GM18907 (cell line): ENCODE measurements around the gene HAVCR2.
"Not testable (repeated sequence)": the region's sequence is repeated elsewhere in the genome, so short reads cannot be mapped to it uniquely, and the experiment has no call there.

ENCODE experiments used
- ATAC-seq: cut with Tn5 transposase; IDR thresholded peaks from one replicate; pipeline ENCODE4 v1.9.1; 2021; ENCODE audit warnings: mild to moderate bottlenecking, moderate library complexity; ENCODE audit not compliant: unreplicated experiment

HAVCR2 gene

DNA sequence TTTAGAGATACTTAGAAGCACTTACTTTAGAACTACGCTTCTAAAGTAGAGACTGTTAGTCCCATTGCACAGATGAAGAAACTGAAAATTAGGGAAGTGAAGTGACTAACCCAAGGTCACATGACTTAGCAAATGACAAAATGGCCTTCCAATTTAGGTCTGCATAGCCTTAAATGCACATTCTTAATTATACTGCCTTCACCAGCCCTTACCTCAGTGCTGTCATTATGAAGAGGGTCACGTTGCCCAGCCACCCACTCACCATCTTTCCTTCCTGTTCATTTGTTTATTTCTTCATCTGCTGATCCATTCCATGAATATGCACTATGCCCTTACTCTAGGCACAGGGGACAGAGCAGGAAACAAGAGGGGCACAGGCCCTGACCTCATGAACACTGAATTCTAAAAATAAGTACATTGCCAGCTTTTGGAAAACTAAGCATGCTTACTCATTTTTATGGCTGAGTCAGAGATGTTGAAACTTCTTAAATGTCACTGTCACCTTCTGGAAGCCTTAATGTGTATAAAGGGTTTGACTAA is 8.6 kb downstream of the HAVCR2 start:
- peak; percentile 43 for ATAC-seq

DNA sequence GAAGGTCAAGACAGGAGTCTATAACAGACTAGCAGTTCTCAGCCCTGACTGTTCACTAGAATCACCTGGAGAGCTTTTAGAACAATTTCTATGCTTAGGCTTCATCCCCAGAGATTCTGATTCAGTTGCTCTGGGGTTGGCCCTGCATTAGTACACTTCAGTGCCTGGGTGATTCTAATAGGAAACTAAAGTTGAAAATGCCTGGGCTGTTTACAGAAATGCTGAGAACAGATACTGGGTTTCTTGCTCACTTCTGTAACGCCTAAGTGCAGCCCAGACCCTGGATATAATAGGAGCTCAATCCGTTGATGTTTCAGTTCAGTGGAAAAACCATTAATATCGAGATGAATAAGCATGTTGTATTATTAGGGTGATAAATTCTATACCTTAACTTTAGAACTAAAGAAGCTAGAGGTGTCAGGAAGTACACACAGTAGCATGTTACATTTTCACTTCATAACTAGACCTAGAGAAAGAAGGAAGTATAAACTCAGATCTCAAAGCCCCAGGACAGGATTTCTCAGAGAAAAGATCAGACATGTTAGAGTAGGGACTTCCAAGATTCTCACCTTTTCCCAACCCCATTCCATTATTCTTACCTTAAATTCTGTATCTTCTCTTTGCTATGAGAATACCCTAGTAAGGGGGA is 20.4 kb downstream of the HAVCR2 start:
- ATAC-seq: peak; percentile 76

DNA sequence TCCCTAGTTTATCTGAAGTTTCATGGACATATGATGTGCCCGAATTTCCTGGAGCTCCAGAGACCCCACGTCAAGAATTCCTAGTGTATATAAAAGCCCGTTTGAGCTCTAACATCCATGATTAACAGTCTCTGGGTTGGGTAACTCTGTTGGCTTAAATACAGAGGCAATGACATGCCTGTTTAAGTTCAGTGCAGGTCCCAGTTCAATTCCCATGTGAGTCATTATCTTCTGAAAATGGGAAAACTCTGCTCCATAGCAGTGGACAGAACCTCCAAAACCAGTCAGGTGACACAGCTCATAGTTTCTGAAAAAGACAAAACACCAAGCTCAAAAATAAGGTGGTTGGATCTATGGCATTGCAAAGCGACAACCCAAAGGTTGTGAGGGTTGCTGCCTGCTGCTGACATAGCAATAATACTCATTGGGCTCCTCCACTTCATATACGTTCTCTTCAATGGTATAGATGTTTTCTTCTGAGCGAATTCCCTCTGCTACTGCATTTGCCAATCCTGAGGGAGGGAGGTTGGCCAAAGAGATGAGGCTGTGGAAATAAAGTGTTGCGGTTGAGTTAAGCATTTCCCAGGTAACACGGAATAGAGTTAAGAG is 22.0 kb downstream of the HAVCR2 start:
- no peak for ATAC-seq

DNA sequence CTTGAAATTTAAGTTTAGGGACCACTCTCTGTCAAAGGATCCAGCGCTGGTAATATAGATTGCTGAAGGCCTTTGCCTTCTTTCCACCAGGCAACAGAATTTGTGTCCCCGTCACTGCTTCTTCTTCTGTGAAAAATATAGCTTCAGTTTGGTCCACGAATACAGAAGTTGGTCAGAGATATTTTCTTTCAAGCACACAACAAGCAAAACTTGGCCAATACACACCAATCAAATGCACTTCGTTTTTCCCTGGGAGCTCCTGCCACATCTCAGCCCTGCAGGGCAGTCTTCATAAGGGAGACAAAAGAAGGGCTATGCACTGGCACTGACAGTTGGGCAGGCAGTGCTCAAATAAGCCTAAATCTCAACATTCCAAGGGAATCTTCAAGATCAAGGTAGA is 22.9 kb downstream of the HAVCR2 start:
- no peak for ATAC-seq

DNA sequence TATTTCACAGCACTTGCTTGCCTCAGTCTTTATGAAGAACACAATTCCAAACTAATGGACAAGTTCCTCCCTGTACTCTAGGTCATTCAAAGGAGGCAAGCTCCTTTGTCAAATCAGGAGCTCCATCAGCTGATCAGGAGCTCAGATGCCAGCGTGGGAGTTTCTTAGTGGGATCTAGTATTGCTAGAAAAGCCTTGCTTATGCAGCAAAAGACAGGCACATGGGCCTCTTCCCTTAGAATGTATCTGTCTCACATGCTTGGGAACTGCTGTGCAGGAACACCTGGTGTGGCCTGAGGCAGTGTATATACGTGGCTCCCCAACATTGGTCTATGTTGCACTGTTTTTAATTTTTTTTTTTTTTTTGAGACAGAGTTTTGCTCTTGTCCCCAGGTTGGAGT is 28.6 kb downstream of the HAVCR2 start:
- no peak for ATAC-seq

DNA sequence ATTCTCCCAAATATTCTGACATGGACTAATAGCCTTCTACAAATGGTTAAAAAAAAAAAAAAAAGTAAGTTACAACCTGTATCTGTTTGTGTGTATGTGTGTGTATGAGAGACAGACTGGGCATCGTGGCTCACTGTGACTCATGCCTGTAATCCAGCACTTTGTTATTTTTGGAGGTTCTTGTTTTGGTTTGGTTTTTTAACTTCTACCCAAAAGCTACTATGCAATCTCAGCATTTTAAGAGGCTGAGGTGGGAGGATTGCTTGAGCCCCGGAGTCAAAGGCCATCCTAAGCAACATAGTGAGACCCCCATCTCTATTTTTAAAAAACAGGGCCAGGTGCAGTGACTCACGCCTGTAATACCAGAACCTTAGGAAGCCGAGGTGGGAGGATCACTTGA is 32.3 kb downstream of the HAVCR2 start:
- no peak for ATAC-seq

DNA sequence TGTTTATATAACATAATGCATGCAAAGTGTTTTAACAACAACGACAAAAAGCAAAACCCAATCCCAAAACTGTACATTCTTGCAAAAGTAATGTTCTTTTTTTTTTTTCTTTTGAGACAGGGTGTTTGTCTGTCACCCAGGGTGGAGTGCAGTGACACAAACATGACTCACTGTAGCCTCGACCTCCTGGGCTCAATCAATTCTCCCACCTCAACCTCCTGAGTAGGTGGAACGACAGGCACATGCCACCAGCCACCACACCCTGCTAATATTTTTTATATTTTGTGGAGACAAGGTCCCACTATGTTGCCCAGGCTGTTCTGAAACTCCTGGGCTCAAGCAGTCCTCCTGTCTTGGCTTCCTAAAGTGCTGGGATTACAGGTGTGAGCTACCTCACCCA is 36.3 kb downstream of the HAVCR2 start:
- no peak for ATAC-seq

DNA sequence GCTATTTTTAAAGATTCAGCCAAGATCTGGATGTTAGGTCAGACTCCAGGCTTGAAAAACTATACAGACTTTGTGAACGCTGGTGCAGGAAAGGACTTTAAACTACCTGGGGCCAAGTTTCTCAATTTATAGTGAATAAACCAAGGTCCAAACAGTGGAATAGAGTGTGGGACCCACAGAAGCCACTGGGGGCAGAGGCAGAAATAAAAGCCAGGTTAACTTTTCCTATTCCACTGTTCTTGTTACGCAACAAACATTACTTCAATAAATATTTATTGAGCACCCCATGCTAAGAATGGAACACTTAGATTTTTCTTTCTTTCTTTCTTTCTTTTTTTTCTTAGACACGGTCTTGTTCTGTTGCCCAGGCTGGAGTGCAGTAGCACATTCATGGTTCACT is 38.9 kb downstream of the HAVCR2 start:
- ATAC-seq: no peak

DNA sequence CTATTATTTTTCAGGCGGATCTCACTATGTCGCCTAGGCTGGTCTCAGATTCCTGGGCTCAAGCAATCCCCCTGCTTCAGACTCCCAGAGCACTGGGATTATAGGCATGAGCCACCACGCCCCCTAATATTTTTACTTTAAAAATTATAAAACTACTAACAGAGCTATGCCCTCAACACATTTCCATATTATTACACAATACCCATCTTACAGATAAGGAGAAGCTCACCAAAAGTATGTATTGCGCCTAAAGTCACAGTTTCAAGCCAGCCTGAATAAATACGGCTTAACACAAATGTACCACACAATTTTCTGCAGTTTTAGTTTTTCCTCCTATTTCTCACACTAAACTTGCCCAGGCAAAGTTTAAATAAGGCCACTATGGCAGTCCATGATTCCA is 40.1 kb downstream of the HAVCR2 start:
- ATAC-seq: no peak

DNA sequence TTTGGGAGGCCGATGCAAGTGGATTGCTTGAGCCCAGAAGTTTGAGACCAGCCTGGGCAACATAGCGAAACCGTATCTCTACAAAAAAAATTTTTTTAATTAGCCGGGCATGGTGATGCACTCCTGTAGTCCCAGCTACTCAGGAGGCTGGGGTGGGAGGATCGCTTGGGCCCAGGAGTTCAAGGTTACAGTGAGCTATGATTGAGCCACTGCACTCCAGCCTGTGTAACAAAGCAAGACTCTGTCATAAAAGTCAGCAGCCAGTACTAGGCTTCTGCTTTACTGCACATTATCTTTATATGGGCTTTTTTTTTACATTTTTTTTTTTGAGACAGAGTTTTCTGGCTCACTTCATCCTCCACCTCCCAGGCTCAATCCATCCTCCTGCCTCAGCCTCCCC is 40.5 kb downstream of the HAVCR2 start:
- ATAC-seq: no peak

DNA sequence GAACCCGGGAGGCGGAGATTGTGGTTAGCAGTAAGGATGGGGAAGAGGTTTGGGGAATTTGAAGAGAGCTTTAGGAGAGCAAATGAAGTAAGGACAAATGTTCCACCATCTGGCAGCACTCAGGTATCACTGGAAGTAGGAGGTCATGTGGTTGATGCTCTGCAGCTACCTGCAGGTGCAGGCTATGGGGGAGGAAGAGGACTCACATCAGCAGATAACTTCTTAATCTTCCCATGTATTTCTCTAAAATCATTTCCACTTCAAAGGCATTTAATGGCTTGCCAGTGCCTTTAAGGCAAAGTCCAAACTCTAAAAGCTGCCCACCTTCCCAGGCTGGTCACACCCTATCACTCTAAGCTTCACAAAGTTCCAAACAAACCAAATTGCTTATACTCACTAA is 41.8 kb downstream of the HAVCR2 start:
- no peak for ATAC-seq

DNA sequence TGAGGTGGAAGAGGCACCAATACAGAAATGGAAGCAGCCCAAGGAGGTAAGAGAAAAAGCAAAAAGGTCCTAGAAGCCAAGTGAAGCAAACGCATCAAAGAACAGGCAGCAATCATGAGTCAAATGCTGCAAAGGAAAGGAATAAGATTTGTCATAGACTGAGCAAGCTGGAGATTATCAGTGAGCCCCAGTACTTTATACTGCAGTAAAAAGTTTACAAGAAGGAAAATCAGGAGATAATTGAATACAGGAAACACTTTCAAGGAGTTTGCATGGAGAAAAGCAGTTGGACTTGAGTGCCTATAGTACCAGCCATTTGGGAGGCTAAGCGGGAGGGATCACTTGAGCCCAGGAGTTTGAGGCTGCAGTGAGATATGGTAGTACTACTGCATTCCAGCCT is 42.8 kb downstream of the HAVCR2 start:
- no peak for ATAC-seq

DNA sequence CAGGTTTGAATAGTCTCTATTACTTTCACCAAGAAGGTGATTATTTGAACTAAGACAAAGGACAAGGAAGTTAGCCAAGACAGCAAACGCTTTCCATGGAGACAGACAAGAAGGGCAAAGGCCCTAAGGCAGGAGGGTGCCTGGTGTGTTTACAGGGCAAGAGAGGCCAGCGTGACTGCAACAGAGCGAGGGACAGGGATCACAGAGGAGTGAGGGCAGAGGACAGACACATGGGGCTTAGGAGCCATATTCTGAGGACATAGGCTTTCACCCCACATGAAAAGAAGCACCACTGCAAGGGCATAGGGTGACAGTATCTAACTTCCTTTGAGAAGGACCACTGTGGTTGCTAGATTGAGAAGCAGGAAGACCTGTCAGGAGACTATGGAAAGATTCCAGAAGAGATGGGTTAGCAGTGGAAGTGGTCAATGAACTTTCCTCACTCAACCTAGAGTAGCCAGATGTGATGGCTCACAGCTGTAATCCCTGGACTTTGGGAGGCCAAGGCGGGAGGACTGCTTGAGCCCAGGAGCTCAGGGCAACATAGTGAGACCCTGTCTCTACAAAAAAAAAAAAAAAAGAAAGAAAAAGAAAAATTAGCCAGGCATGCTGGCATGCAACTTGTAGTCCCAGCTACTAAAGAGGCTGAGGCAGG is 44.9 kb downstream of the HAVCR2 start:
- ATAC-seq: no peak

DNA sequence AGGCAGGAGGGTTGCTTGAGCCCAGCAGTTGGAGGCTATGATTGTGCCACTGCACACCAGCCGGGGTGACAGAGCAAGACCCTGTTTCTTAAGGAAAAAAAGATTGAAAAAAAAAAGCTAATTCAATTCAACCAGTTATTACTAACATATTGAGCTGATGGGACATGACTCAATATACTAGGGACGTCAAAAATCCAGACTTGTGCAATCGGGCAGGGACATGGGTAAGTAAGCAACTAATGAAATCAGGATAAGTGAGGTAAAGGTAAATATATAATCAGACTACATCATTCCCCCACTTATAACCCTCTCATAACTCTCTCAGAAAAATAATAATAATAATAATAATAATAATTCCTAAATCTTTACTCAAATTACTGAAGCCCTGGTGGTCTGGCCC is 49.0 kb downstream of the HAVCR2 start:
- no peak for ATAC-seq

DNA sequence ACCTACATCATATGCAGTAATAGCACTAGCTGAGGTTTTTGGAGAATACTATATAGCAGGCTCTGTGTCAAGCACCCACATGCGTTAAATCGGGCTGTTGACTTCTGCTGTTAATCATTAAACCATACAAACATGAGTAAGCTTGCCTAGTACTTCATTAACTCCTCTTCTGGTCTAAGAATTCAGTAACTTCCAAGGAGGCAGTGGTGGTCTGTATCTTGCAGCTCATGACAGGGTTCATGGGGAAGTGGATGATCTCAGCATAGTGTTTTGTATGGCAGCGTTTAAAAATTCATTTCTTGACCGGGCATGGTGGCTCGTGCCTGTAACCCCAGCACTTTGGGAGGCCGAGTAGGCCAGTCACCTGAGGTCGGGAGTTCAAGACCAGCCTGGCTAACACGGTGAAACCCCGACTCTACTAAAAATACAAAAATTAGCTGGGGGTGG is 49.7 kb downstream of the HAVCR2 start, which contains the start of gene HAVCR1:
TSS of gene HAVCR1 (minus strand) at position 24 of the 447 bp plus-strand sequence. CDS start 1,173 bp downstream, outside the sequence.
- peak; percentile 90 for ATAC-seq

DNA sequence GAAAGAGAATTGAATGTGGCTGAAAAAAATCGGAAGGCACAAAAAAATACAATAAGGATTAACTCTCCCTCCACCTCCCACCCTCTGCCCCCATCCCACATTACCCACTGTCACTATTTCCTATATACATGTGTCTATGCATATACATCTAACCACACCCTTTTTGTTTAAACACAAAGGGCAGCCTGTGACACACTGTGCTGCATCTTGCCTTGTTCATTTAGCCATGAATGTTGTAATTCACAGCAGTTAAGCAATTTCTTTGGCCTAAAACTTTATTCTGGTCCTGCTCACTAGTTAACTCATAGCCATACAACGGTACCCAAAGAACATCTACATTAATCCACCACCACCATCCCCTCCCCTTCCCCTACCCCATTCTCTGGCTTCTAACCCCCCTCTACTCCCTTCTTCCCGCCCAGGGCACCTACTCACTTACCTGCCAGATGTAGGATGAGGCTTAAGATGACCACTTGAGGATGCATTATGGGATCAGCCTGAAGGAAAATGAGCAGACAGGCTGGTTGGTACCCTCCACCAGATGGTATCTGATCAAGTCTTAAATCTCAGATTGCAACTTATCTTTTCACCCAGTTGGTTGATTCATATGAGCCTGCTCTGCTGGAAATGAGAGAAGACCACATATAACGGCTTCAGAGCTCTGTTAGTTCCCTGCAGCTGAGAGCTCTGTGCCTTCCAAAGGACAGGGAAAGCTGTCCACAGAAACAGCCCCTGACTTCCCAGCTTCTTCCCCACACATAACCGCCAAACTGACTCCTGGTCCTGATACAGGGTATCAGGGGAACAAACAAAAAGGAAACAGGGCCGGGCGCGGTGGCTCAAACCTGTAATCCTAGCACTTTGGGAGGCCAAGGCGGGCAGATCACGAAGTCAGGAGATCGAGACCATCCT is 51.1 kb downstream of the HAVCR2 start:
- no peak for ATAC-seq

DNA sequence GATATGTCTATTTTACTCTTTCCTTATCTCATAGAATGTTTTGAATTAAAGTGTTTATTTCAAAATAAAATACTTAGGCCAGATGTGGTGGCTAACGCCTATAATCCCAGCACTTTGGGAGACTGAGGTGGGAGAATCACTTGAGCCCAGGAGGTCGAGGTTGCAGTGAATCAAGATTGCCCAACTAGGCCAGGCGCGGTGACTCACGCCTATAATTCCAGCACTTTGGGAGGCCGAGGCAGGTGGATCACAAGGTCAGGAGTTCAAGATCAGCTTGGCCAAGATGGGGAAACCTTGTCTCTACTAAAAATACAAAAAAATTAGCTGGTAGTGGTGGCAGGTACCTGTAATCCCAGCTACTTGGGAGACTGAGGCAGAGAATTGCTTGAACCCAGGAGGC is 52.0 kb downstream of the HAVCR2 start:
- not testable (repeated sequence) for ATAC-seq

DNA sequence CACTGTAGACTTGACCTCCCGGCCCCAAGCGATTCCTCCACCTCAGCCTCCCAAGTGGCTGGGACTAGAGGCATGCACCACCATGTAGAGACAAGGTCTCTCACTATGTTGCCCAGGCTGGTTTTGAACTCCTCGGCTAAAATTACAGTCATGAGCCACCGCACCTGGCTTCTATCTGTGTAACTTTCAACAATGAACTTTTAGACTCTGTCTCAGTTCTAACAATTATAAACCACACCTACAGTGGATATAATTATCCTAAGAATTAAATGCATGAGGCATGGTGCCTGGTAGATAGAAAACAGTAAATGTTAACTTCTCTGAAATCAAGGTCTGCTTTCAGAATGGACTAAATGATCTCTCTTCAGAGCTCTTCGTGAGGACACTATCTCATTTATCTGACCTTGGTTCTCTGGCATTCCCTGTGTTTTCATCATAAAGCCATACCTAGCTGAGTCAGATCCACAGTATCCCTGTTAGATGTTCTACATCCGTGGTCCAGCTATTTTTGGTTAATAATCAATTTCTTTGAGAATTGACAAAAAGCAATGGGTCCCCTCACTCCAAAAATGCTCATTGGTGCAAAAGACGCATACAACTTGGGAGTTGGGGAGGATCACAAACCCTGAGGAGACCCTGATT is 57.1 kb downstream of the HAVCR2 start:
- no peak for ATAC-seq

DNA sequence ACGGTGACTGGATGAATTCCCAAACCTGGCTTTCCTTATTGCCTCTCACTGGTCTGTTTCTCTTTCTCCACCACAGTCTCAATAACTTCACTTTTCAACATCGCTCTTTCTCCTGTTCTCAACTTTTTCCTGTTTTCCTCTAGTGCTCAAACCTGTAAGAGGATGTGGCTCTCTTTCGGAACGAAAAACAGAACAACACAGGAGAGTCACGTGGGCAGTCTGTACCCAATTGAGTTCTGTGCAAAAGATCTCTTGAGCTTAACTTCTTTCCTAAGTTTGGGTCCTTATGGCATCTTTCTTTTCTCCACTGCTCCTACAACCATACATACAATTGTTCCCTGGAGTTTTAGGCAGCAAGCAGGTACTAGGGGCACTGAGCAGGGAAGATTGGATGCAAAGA is 58.8 kb downstream of the HAVCR2 start:
- peak; percentile 48 for ATAC-seq

DNA sequence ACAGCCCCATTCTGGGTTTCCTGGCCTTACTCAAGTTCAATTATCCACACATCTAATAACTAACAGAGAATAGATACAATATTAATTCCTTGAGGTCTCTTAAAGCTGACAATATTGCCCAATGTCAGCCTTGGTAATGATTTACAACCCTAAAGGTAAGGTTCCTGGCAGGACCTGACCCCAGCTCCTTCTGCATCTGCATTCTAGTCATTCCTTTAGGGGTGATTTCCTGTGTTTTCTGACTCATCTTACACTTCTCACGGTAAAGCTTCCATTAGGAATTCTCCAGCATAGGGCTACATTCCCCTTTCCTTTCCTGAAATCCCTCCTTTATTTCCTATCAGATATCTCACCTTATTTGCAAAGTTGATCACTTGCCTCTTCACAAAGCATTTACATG is 59.2 kb downstream of the HAVCR2 start:
- ATAC-seq: peak; percentile 46
